Prostate gland (tissue), 2 donors: ENCODE measurements around the gene PBXIP1. TPM values are rescaled to one million over a fixed set of nuclear protein-coding genes. Genes with fewer than 3 reads are reported as not detected.

Source experiments
- DNase-seq: peaks from one replicate; pipeline ENCODE4 v3.0.0-alpha.2; 2019; ENCODE audit warnings: low spot score
- H3K27ac ChIP-seq, 2 donors: fragments of 200-600 bp; sonication (generic); 2 replicates each; pipeline ENCODE4 v1.5.1; 2017 to 2019
- H3K27me3 ChIP-seq: fragments of 200-600 bp; sonication (generic); replicated peaks from 2 replicates; pipeline ENCODE4 v1.5.1; 2019; ENCODE audit not compliant: insufficient read depth
- H3K36me3 ChIP-seq, 2 donors: fragments of 200-600 bp; sonication (generic); 1 replicate in 1 of 2; 2 replicates in 1 of 2; pipeline versions ENCODE4 v1.5.1 to v1.8.1; 2017 to 2019
- H3K4me1 ChIP-seq: fragments of 200-600 bp; sonication (generic); replicated peaks from 2 replicates; pipeline ENCODE4 v1.5.1; 2019
- H3K4me3 ChIP-seq, 2 donors: fragments of 200-600 bp; sonication (generic); 2 replicates each; pipeline ENCODE4 v1.5.1; 2017 to 2019
- H3K9me3 ChIP-seq: fragments of 200-600 bp; sonication (generic); 2 replicates; pipeline ENCODE4 v1.5.1; 2017
- CTCF ChIP-seq, 4 experiments: fragments of 200-600 bp in 2 of 4; fragments of 450-650 bp in 2 of 4; sonication (generic) in 2 of 4; IDR thresholded peaks; 1 replicate in 3 of 4; 2 replicates in 1 of 4; pipeline ENCODE4 v1.5.1; 2016 to 2019; ENCODE audit warnings: antibody characterized with exemption in 4 of 4, mild to moderate bottlenecking in 2 of 4, moderate library complexity in 2 of 4
- POLR2A ChIP-seq: fragments of 450-650 bp; IDR thresholded peaks from one replicate; pipeline ENCODE4 v1.6.1; 2016; ENCODE audit warnings: antibody characterized with exemption, mild to moderate bottlenecking
- POLR2AphosphoS5 ChIP-seq: sonication (generic); formaldehyde crosslinking; IDR thresholded peaks from one replicate; pipeline ENCODE4 v1.6.1; 2017; ENCODE audit warnings: antibody characterized with exemption
- WGBS: methylation state at CpG from one replicate; pipeline ENCODE4 v1.1.5; 2018; 5-methylcytosine and 5-hydroxymethylcytosine counted together
- intact Hi-C: fragments of 100-400 bp; cut with DNase I; formaldehyde crosslinking; loops from one replicate; pipeline ENCODE4 v1.14.2; 2022
- total RNA-seq, 2 donors: library from RNA; depleted of rRNA; stranded (reverse); fragments of >200 nt; gene quantifications; one replicate each; pipeline ENCODE4 v1.1.0, GENCODE V29; 2016

The PBXIP1 gene
- total RNA-seq, 2 donors from 2014 or later, result 113 to 140 TPM

GRCh38 chr1:155001425-155001674 is 45.5 kb upstream of the PBXIP1 start:
- intact Hi-C loops, result loop anchor here (2.0 kb wide), 1 partner anchor 27 kb away; the partner anchor contains the start of gene CKS1B
- Histone ChIP-seq H3K4me3 (peak overlapping the region; percentile 68 to 97), H3K27me3 (no peaks in the 10 kb centered on the region), H3K9me3 (no peaks in the 10 kb centered on the region), H3K4me1 (peaks cover 18% of the 10 kb centered on the region), H3K36me3 (no peaks in the 10 kb centered on the region), H3K27ac (peak overlapping the region; percentile 100)
- DNase-seq, result no peak
- 0% methylated on average over 11 of the region's 11 CpGs for WGBS
- TF ChIP-seq POLR2AphosphoS5 (no peak), POLR2A (no peak), CTCF (IDR thresholded peaks at IDR 0.05) (no peak)

- H3K27me3 ChIP-seq, result no peaks in the 10 kb centered on the region
- peaks cover 13% of the 10 kb centered on the region for H3K4me1 ChIP-seq
- intact Hi-C loops, result loop anchor here (2.0 kb wide), 1 partner anchor 26 kb away; the partner anchor contains the start of gene CKS1B
- H3K4me3 ChIP-seq, result peak overlapping the region; percentile 68 to 97
- under 1% methylated on average over 37 of the region's 43 CpGs for WGBS
- H3K27ac ChIP-seq, result peak overlapping the region; percentile 100
- DNase-seq, result peak; percentile 97
- peak; percentile 94 for TF ChIP-seq POLR2AphosphoS5
- peak in 1 of 4 experiments; percentile 42 for TF ChIP-seq CTCF (IDR thresholded peaks at IDR 0.05)
- peak; percentile 86 for TF ChIP-seq POLR2A
- no peaks in the 10 kb centered on the region for H3K9me3 ChIP-seq
- no peaks in the 10 kb centered on the region for H3K36me3 ChIP-seq
Observed at GRCh38 chr1:155000726-155001424, 45.0 kb upstream of the PBXIP1 start.

- Histone ChIP-seq H3K4me3 (peak overlapping the region; percentile 68 to 97), H3K9me3 (no peaks in the 10 kb centered on the region), H3K27me3 (no peaks in the 10 kb centered on the region), H3K27ac (peak overlapping the region; percentile 100), H3K36me3 (no peaks in the 10 kb centered on the region), H3K4me1 (peaks cover 11% of the 10 kb centered on the region)
- TF ChIP-seq POLR2A, result no peak
- TF ChIP-seq POLR2AphosphoS5, result no peak
- no peak for TF ChIP-seq CTCF (IDR thresholded peaks at IDR 0.05)
- WGBS, result 0% methylated on average over 10 of the region's 13 CpGs
- intact Hi-C loops, result loop anchor here (2.0 kb wide), 1 partner anchor 26 kb away; the partner anchor contains the start of gene CKS1B
- DNase-seq, result peak; percentile 57
Observed at GRCh38 chr1:155000411-155000725, 44.5 kb upstream of the PBXIP1 start.

GRCh38 chr1:154999571-155000410 is 43.9 kb upstream of the PBXIP1 start:
- WGBS, result 2% methylated on average over 46 of the region's 50 CpGs
- intact Hi-C loops, result loop anchor here (2.0 to 5.0 kb wide), 2 partner anchors 25 to 37 kb away; partner anchors contain the start of genes CKS1B and PYGO2
- TF ChIP-seq POLR2AphosphoS5 (peak; percentile 9), POLR2A (no peak)
- Histone ChIP-seq H3K4me1 (peaks cover 11% of the 10 kb centered on the region), H3K4me3 (peak overlapping the region; percentile 68 to 97), H3K27me3 (no peaks in the 10 kb centered on the region), H3K9me3 (no peaks in the 10 kb centered on the region), H3K27ac (peak overlapping the region; percentile 100), H3K36me3 (no peaks in the 10 kb centered on the region)
- DNase-seq, result peak; percentile 57

GRCh38 chr1:154998818-154999570 is 43.1 kb upstream of the PBXIP1 start:
- peak overlapping the region; percentile 68 to 97 for H3K4me3 ChIP-seq
- TF ChIP-seq POLR2AphosphoS5 (peak; percentile 28), POLR2A (no peak), CTCF (IDR thresholded peaks at IDR 0.05) (peak; percentile 72 to 90 (median 84))
- DNase-seq, result peak; percentile 44
- no peaks in the 10 kb centered on the region for H3K27me3 ChIP-seq
- H3K27ac ChIP-seq, result peak overlapping the region; percentile 100
- H3K36me3 ChIP-seq, result no peaks in the 10 kb centered on the region
- H3K9me3 ChIP-seq, result no peaks in the 10 kb centered on the region
- WGBS, result 15% methylated on average over 36 of the region's 40 CpGs
- peaks cover 11% of the 10 kb centered on the region for H3K4me1 ChIP-seq
- intact Hi-C loops, result loop anchor here (5.0 kb wide), 1 partner anchor 37 kb away; the partner anchor contains the start of gene PYGO2
